ENCODE results near the gene KCNA10.
A peak's percentile ranks its signal among the peaks of the same experiment; 100 is the strongest.
"Not testable (repeated sequence)": the region's sequence is repeated elsewhere in the genome, so short reads cannot be mapped to it uniquely, and the experiment has no call there.

Gene KCNA10

GRCh38 chr1:110529011-110529410 lies 10.0 kb upstream of the KCNA10 start:
- DNase-seq, result no peak

GRCh38 chr1:110526201-110526780 lies 7.3 kb upstream of the KCNA10 start:
- DNase-seq, result no peak

DNA sequence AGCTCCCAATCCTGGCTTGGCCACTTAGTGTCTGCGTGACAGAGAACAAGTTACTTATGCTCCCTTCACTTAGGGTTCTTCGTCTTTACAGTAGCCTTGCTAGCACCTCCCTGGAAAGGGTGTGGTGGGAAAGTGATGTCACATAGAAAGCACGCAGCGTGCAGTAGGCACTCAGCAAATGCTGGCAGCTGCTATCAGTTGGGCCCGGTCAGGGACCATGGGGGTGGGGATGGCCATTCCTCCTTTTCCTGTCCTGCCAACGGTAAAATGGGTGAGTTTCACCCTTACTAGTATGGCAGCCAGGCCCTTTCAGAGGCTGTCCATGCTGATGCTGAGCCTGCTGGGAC lies 6.2 kb upstream of the KCNA10 start:
- DNase-seq, result no peak

DNA sequence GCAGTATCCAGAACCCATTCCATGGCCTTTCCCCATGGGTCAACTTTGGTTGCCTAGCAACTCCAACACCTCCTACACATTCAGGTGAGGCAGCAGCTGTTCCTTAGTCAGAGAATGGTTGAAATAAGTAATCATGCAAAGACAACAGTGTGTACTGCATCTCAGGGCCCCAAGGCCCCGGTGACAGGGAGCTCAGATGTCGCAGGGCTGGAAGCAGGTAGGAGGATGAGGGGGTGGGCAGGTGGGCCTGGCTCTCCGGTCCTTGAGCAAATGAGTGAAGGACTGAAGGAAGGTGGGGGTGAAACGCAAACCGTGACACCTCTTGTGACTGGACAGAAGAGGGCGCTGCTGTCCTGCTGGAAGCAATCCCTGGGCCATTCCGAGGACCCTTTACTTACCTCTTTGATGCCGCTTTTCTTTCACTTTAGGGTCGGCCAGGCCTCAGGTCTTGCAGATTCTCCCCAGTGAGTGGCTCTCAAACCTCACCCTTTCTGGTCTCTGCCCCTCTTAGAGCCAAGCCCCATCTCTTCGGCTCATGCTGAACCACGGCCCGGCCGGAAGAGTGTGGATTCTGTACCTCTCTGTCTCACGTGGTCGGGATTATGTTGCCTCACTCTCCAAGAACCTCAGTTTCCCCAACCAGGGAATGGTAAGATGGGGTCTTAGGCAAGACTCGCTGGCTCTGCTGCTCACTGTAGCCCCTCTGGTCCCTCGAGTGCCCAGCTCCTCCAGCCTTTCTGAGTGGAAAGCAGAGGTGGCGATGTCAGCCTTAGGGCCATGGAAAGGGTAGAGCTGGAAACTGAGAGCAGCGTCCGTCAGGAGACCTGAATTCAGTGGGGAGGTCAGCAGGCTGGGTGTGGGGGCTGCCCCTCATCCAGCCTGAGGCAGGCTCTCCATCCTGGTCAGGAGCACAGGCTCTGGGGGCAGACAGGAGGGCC lies 5.6 kb upstream of the KCNA10 start:
- peak; percentile 17 for DNase-seq

DNA sequence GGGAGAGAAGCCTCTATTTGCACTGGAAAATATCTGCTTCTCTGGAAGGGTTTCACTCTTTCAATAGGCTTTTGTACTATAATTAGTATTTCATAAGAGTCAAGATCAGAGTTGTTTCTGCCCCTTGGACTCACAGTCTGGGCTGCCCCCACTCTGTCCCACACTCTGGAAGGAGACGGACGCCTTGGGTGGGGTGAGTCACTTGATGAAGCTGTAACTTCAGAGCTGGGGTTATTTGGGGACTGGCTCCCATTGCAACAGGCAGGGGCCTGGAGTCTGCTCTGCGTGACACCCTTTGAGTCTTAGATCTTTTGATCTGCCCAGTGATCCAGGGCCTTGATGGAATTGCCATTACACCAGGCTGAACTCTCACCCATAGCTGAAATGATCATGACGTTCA lies 4.0 kb upstream of the KCNA10 start:
- DNase-seq, result no peak

GRCh38 chr1:110522560-110522959 lies 3.6 kb upstream of the KCNA10 start:
- DNase-seq, result no peak

DNA sequence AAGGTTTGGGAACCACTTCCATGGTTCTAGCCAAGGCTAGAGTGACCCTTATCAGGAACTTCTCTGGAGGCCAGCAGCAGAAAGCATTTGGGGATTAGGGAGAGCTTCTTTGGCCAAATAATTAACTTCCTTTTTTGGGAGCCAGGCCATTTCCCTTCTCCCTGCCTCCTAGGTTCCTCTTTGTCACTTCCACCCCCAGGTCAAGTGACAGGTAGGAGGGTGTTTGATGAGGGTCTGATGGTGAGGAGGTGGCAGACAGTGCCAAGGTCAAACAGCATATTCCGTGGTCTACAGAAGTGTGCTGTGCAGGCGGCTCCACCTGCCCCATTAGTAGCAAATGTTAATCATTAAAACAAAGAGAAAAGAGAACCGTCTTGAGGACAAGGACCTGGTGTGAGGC lies 1.9 kb upstream of the KCNA10 start:
- no peak for DNase-seq

- DNase-seq, result no peak
These were observed 3.1 kb downstream of the KCNA10 start for GRCh38 chr1:110515891-110516290.

DNA sequence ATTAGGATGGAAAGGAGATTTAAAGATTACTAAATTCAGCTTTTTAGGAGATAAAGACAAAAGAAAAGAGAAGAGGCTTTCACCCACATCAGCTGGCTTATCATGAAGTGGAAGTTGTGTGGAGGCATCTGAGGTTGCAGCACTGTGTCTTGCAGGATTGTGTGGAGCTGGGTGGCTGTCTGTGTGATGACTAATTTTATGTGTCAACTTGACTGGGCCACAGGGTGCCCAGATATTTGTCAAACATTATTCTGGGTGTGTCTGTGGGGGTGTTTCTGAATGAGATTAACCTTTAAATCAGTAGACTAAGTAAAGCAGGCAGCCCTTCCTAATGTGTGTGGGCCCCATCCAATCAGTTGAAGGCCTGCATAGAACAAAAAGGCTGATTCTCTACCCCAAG lies 3.9 kb downstream of the KCNA10 start:
- DNase-seq, result no peak

DNA sequence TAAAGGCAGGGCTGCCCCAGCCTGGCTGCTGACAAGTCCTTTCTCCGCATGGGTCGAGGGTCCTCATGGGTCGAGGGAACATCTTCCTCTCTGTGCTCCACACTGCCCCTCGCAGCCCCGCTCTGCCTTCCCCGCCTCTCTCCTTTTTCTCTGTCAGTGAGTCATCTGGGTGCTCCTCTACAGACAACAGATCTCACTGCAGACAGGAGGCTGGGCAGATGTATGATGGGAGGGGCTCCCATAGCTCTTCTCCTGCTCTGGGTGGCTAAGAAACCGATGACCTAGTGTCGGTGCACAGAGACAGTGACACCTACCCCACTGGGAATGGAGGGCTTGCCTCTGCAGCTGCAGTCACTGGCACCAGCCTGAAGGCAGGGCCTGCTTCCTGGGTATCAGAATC lies 5.5 kb downstream of the KCNA10 start:
- DNase-seq, result no peak

- DNase-seq, result no peak
These were observed 7.5 kb downstream of the KCNA10 start for GRCh38 chr1:110511436-110511835.

- DNase-seq, result not testable (repeated sequence)
These were observed 8.1 kb downstream of the KCNA10 start for GRCh38 chr1:110510921-110511320.

DNA sequence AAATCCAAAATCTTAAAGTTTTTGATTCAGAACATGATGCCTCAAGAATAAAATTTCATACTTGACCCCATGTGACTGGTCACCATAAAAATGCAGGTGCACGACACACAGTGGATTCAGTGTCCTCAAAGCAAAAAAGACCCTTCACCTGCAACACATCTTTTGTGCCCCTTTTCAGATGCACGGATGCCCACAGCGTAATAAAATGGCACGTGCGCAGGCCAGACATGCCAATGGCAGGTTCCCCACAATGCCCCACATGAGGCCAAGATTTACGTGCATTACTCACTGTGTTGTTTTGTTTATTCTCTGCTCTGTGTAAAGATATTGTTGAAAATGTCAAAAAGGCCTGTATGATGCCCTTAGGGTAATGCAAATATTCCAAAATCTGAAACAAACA lies 9.3 kb downstream of the KCNA10 start:
- DNase-seq, result no peak

- no peak for DNase-seq
These were observed 10.7 kb downstream of the KCNA10 start for GRCh38 chr1:110508028-110508940.

GRCh38 chr1:110506541-110506940 lies 12.4 kb downstream of the KCNA10 start:
- DNase-seq, result no peak

GRCh38 chr1:110505596-110505995 lies 13.4 kb downstream of the KCNA10 start:
- DNase-seq, result no peak

DNA sequence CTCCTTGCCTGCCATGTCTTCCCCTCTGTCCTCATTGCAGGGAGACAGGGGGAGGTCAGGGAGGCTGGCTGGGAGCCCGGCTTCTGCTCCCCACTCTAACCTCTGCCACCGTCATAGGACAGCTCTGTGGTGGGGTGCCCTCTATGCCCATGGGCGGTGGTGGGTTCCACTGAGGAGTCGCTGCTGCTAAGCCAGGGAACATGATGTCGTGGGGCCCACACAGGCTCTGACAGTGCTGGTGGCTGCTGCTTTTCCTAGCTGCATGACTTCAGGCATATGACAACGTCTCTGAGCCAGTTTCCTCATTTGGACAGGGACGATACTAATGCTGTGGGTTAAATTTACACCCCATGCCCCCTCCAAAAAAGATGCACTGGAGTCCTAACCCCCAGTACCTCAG lies 14.7 kb downstream of the KCNA10 start:
- DNase-seq, result no peak

DNA sequence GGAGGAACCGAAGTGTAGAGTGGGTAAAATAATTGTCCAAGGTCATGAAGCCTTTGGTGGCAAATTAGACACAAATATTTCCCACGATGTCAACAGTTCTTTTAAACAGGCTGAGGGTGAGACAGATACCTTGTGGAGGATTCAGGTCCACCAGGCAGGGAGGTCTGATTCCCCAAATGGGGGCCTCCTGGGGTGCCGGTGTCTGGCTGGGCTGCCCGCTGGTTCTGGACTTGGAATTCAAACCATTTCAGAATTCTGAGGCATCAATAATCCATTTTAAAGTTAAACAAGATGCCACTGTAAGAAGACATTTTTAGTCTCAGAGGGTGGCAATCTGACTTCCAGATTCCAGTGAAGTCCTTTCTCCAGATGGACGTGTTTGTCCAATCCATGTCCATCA lies 15.5 kb downstream of the KCNA10 start:
- DNase-seq, result no peak

DNA sequence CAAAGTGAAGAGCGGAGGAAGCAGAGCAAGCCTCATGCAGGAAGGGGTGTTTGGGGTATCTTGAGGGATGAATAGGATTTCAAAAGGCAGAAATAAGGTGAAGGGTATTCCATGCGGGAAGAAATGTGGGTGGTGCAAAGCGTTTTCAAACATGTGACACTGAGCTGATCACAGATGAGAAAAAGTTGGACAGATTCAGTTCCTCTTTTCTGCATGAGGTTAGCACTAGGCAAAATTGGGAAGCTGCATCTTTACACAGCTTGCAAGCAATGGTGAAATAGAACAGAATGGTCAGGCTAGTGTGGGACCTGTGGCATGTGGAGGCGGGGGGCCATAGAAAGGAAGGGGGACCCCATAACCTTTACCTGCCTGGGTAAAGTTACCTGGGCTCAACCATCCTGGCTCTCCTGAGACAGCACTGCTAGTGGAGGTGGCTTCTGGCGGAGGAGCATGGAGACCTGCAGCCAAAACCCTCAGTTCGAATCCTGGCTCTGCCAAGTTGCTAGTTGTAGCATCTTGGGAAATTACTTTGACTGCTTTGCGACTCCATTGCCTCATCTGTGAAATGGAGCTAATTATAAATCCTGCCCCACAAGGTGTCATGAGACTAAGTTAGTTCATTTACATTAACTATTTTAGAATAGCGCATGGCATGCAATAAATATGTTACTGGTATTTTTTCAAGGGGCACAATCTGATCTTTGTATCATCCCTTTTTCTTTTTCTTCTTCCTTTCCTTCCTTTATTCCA lies 16.4 kb downstream of the KCNA10 start:
- no peak for DNase-seq

DNA sequence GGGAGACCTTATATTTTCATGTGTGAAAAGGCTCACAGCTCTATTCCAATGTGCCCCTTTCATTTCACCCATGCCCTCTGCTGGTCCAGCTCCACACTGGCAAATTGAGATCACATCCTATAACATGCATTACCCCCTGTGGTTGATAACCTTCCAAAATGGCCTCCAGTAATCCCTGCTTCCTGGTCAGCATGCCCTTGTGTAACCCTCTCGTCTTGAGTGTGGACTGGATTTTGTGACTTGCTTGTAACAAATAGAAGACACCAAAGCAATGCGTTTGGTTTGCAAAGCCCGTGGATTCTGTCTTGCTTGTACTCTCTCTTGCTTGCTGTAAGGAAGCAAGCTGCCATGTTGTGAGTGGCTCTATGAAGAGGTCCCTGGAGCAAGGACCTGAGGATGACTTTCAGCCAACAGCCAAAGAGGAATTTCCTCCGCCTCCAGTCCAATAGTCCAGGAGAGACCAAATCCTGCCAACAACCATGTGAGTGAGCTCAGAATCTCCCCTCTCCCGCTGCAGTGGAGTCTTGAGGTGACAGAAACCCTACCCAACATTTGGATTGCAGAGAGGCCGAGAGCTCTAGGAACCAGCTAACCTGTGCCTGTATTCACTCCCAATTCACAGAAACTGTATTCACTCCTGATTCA lies 17.4 kb downstream of the KCNA10 start:
- no peak for DNase-seq

DNA sequence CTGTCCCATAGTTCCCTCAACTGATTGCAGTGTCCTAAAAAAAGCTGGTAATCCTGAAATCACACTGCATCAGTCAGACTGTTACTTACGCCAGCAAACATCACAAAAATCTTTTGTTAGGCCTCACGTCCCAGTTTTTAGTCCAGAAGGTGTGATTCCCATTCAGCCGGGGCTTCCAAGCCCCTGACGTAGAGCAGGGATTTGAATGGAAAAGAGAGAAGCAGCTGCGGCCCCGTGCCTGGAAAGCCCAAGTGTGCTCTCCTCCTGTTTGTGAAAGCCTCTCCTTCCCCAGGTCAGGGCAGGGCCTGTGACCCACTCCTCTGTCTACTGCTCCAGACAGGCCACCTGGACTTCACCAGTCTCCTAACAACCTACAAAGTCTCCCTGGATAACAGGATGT lies 20.7 kb downstream of the KCNA10 start:
- DNase-seq, result no peak

- DNase-seq, result no peak
These were observed 22.9 kb downstream of the KCNA10 start for GRCh38 chr1:110495926-110496600.
